ENCODE results near the gene PACS2.

Gene PACS2

GRCh38 chr14:105280525-105280924 is 34.0 kb upstream of the PACS2 start:
- TF ChIP-seq, protein P1, sequence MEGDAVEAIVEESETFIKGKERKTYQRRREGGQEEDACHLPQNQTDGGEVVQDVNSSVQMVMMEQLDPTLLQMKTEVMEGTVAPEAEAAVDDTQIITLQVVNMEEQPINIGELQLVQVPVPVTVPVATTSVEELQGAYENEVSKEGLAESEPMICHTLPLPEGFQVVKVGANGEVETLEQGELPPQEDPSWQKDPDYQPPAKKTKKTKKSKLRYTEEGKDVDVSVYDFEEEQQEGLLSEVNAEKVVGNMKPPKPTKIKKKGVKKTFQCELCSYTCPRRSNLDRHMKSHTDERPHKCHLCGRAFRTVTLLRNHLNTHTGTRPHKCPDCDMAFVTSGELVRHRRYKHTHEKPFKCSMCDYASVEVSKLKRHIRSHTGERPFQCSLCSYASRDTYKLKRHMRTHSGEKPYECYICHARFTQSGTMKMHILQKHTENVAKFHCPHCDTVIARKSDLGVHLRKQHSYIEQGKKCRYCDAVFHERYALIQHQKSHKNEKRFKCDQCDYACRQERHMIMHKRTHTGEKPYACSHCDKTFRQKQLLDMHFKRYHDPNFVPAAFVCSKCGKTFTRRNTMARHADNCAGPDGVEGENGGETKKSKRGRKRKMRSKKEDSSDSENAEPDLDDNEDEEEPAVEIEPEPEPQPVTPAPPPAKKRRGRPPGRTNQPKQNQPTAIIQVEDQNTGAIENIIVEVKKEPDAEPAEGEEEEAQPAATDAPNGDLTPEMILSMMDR (conservative IDR thresholded peaks at IDR 0.05; ENCODE audit: low read depth): no peak
- no peak overlapping the region for H3K27ac ChIP-seq
- POLR2A ChIA-PET (ENCODE audit: low non-redundant PET): no interaction called here
- CTCF ChIA-PET: no interaction called here
- no peak for DNase-seq (ENCODE audit: low spot score)

DNA sequence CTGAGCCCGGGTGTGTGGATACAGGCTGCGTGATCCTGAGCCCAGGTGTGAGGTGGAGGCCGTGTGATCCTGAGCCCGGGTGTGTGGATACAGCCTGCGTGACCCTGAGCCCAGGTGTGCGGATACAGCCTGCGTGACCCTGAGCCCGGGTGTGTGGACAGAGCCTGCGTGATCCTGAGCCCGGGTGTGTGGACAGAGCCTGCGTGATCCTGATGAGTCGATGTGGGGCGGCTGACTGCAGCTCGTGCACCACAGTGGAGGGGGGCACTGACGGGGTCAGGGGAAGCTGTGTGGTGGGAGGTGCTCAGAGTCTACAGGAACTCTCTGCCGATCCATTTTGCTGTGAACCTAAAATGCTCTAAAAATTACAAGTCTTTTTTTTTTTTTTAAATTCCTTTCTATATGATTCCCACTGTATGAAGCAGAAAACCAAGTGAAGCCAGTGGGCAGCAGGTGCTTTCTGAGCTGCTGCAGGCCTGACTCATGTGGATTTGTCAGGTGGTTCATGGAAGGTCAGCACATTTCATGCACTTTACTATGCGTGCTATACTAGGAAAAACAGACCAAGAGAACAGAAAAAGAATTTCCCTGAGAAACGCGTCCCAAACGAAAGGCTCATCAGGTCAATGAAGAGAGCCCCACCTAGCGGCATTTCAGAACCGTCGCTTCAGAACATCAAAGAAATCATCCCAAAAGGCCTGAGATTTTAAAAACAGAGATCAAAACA is 33.0 kb upstream of the PACS2 start:
- peak; percentile 57 for DNase-seq (ENCODE audit: low spot score)
- ChIA-PET CTCF (interaction anchor here (0.6 to 0.9 kb wide), 6 partner anchors 14 to 255 kb away, joined by 3 to 6 read pairs (median 4); no protein-coding TSS in a partner anchor), POLR2A (ENCODE audit: low non-redundant PET) (no interaction called here)
- TF ChIP-seq, protein P1 (conservative IDR thresholded peaks at IDR 0.05; ENCODE audit: low read depth): peak; percentile 79
- 0 out of 2 replicates have a peak overlapping the region, but pooled peaks have one; percentile 8 for H3K27ac ChIP-seq

DNA sequence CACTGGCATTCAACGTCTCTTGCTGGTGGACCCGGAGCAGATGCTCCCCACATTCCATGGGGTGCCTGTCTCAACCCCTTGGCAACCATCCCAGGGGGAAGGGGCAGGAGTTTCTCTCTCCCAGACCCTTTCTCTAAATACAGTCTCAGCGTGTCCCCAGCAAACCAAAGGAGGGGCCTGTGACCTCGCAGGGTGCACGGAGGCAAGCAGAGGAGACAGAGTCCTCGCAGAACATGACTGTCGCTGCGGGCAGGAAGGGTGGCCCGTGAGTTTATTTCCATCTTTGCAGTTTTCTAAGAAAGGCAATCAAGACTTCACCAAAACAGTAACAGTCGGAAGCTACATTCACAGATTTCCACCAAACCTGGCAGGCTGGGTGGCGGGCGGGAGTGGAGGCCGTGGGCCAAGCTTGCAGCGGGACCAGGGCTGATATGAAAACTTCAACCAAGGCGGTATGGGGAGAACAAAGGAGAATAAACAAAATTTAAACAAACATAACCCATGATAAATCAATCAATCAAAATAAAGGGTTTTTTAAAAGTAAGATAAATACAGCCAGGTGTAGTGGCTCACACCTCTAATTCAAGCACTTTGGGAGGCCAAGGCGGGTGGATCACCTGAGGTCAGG is 32.3 kb upstream of the PACS2 start:
- no peak for DNase-seq (ENCODE audit: low spot score)
- TF ChIP-seq, protein P1 (conservative IDR thresholded peaks at IDR 0.05; ENCODE audit: low read depth): peak; percentile 26; the same call in 1 of the 2 replicates
- ChIA-PET POLR2A (ENCODE audit: low non-redundant PET) (no interaction called here), CTCF (interaction anchor here (0.6 to 1.3 kb wide), 7 partner anchors 11 to 191 kb away, joined by 3 to 8 read pairs (median 3); no protein-coding TSS in a partner anchor)
- 0 out of 2 replicates have a peak overlapping the region, but pooled peaks have one; percentile 8 for H3K27ac ChIP-seq

DNA sequence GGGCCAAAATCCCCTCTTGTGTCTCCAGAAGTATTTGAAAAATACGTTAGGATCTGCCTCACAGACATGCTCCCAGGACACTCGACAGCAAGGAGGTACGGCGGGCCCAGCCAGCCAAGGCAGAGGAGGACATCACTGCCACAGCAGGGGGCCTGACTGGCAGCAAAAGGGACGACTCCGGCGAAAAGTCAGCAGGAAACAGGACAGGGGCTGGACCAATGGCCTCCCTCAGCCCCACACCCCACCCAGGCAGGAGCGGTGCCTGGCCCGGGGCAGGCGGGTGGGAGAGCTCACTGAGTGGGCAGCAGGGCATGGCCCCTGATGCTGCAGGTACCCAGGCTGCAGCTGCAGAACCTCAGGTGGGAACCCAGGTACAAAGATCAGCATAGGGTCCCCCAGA is 31.5 kb upstream of the PACS2 start:
- CTCF ChIA-PET: interaction anchor here (0.6 to 1.3 kb wide), 3 partner anchors 11 to 111 kb away, joined by 3 to 8 read pairs (median 3); no protein-coding TSS in a partner anchor
- TF ChIP-seq, protein P1 (conservative IDR thresholded peaks at IDR 0.05; ENCODE audit: low read depth): no peak
- POLR2A ChIA-PET (ENCODE audit: low non-redundant PET): no interaction called here

DNA sequence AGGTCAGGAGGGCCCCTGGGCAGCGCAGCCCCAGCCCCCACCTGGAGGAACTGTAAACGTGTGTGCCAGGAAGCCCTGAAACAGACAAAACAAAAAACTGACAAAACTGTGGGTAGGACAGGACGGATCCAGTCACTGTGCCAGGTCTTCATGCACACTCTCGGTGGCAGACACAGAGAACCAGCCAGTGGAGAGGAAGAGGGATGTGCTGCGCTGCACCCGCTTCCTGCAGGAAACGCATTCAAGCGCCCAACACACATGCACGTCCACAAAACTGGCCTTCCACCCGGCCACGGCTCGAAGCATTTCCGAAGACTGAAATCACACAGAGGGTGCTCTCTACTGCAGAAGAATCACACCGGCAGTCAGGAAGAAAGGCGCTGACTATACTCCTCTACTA is 30.6 kb upstream of the PACS2 start:
- CTCF ChIA-PET: no interaction called here
- POLR2A ChIA-PET (ENCODE audit: low non-redundant PET): no interaction called here
- no peak for DNase-seq (ENCODE audit: low spot score)
- H3K27ac ChIP-seq: no peak overlapping the region
- TF ChIP-seq, protein P1 (conservative IDR thresholded peaks at IDR 0.05; ENCODE audit: low read depth): no peak

More for the DNA sequence above, 31.5 kb upstream of the PACS2 start:
- H3K27ac ChIP-seq: no peak overlapping the region
- no peak for DNase-seq (ENCODE audit: low spot score)

GRCh38 chr14:105285174-105285573 is 29.4 kb upstream of the PACS2 start:
- no peak overlapping the region for H3K27ac ChIP-seq
- POLR2A ChIA-PET (ENCODE audit: low non-redundant PET): no interaction called here
- TF ChIP-seq, protein P1 (conservative IDR thresholded peaks at IDR 0.05; ENCODE audit: low read depth): no peak
- no peak for DNase-seq (ENCODE audit: low spot score)
- CTCF ChIA-PET: interaction anchor here (0.6 kb wide), 1 partner anchor 11 kb away, joined by 4 read pairs; no protein-coding TSS in a partner anchor
